GM13977 (cell line): Measurements from ENCODE around the gene ATP13A1.
"Not testable (repeated sequence)": the region's sequence is repeated elsewhere in the genome, so short reads cannot be mapped to it uniquely, and the experiment has no call there.

Experiments used
- DNase-seq: peaks from one replicate; pipeline ENCODE4 v3.0.0; 2012; ENCODE audit warnings: low spot score
- in situ Hi-C: fragments of 300-500 bp; cut with MboI; formaldehyde crosslinking; loops from one replicate; pipeline ENCODE4 v1.12.0; 2022; ENCODE audit warnings: low sequenced_read_pairs, low pct_unique_long_range_greater_than_20kb, mixed read lengths, inconsistent platforms; ENCODE audit not compliant: unreplicated experiment
- TF ChIP-seq, protein P1 (sequence below): IDR thresholded peaks from 2 replicates; pipeline ENCODE4 v1.5.1; 2012; ENCODE audit warnings: mild to moderate bottlenecking, control low read depth; ENCODE audit not compliant: insufficient read depth; ENCODE audit errors: extremely low read depth, missing control alignments

Gene ATP13A1

DNA sequence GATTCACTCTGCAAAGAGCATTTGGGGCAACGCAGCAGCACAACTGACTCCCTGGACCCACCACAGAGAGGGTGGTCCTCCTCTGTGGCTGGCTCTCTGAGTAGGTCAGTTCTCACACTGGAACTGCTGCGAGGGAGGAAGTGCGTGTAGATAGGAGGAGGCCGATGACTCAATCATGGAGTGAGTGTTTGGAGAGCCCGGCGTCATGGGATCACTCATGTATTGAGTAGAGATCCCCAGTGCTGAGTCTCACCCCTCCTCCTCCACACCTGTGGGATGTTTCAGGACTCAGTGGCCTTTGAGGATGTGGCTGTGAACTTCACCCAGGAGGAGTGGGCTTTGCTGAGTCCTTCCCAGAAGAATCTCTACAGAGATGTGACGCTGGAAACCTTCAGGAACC is 14.1 kb upstream of the ATP13A1 start:
- DNase-seq: no peak
- in situ Hi-C loops: no loop called here
- TF ChIP-seq, protein P1, sequence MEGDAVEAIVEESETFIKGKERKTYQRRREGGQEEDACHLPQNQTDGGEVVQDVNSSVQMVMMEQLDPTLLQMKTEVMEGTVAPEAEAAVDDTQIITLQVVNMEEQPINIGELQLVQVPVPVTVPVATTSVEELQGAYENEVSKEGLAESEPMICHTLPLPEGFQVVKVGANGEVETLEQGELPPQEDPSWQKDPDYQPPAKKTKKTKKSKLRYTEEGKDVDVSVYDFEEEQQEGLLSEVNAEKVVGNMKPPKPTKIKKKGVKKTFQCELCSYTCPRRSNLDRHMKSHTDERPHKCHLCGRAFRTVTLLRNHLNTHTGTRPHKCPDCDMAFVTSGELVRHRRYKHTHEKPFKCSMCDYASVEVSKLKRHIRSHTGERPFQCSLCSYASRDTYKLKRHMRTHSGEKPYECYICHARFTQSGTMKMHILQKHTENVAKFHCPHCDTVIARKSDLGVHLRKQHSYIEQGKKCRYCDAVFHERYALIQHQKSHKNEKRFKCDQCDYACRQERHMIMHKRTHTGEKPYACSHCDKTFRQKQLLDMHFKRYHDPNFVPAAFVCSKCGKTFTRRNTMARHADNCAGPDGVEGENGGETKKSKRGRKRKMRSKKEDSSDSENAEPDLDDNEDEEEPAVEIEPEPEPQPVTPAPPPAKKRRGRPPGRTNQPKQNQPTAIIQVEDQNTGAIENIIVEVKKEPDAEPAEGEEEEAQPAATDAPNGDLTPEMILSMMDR: no peak

DNA sequence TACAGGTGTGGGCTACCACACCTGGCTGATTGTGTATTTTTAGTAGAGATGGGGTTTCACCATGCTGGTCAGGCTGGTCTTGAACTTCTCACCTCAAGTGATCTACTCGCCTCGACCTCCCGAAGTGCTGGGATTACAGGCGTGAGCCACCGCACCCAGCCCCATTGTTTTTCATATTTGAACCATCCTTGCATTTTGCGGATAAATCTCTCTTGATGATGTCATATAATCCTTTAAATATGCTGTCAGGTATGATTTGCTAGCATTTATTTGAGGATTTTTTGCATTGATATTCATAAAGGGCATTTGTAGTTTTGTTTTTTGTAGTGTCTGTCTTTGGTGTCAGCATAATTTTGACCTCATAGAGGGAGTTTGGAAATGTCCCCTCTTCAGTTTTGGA is 10.8 kb upstream of the ATP13A1 start:
- in situ Hi-C loops: no loop called here
- no peak for DNase-seq
- TF ChIP-seq, protein P1: no peak

DNA sequence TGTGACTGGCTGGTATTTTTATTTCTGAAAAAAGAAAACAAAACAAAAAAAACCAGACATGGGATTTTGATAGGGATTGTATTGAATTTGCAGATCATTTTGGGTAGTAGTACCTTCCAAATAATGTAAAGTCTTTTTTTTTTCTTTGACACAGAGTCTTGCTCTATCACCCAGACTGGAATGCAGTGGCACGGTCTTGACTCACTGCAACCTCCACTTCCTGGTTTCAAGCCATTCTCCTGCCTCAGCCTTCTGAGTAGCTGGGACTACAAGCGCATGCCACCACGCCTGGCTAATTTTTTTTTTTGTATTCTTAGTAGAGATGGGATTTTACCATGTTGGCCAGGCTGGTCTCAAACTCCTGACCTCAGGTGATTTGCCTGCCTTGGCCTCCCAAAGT is 9.3 kb upstream of the ATP13A1 start:
- no peak for DNase-seq
- in situ Hi-C loops: no loop called here
- TF ChIP-seq, protein P1: no peak

DNA sequence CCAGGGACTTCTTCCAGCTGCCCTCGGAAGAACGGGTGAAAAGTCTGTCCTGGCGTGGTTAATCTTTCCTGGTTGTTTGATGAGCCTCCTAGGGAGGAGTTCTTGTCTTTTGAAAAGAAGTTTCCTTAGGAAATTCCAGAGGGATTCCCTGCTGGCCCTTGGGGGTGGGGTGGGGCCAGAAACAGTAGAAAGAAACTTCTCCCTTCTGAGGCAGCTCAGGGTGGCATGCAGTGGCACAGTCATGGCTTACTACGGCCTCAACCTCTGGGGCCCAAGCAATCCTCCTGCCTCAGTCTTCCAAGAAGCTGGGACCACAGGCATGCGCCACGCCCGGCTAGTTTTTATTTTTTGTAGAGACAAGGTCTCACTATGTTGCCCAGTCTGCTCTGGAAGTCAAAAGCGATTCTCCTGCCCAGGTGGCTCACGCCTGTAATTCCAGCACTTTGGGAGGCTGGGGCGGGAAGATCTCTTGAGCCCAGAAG is 6.6 kb upstream of the ATP13A1 start:
- no peak for DNase-seq
- TF ChIP-seq, protein P1: no peak
- in situ Hi-C loops: no loop called here

DNA sequence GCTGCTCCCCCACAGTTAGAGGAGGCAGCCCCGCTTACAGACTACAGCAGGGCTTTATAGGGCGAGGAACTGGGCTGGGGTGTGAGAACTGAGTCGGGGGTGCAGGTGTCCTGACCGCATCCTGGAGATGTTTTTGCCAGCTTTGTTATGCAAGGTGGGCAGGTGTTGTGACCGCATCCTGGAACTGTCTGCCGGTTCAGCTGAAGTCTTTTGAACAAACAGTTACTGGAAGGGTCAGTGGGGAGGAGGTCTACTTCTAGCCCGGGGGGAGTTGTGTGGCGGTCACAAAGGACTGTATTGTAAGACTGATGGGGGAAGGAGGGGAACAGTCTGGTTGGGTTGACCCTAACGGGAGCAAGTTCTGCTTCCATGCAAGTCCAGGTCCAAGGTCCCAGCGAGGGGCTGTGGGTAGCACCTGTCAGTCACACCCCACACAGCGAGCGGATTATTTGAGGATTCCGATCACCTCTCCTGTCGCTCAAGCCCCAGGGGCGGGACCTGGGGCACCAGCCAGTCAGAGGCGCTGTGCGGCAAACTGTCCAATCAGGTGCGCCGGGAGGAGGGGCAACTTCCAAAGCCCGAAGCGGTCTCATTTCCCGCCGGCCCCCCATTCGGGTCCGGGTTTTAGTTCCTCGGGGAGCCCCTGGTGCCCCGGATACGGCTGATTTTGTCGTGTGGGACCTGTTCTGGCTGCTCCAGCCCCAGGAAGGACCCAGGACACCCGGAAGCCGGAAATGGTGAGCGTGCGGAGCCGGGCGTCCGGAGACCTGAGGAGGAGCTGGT is 4.9 kb upstream of the ATP13A1 start, which contains the start of gene ZNF101:
ZNF101 (plus strand) TSS at position 610 of the 783 bp plus-strand sequence; CDS start at position 735, 125 bp downstream.
- TF ChIP-seq, protein P1: no peak
- in situ Hi-C loops: no loop called here
- DNase-seq: peak; percentile 96

DNA sequence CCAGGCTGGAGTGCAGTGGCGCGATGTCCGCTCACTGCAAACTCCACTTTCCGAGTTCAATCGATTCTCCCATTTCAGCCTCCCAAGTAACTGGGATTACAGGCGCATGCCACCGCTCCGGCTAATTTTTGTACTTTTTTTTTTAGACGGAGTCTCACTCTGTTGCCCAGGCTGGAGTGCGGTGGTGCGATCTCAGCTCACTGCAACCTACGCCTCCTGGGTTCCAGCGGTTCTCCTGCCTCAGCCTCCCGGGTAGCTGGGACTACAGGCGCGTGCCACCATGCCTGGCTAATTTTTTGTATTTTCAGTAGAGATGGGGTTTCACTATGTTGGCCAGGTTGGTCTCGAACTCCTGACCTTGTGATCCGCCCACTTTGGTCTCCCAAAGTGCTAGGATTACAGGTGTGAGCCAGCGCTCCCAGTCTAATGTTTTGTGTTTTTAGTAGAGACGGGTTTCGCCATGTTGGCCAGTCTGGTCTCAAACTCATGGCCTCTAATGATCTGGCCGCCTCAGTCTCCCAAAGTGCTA is 2.0 kb upstream of the ATP13A1 start:
- in situ Hi-C loops, DNase-seq: not testable (repeated sequence)

DNA sequence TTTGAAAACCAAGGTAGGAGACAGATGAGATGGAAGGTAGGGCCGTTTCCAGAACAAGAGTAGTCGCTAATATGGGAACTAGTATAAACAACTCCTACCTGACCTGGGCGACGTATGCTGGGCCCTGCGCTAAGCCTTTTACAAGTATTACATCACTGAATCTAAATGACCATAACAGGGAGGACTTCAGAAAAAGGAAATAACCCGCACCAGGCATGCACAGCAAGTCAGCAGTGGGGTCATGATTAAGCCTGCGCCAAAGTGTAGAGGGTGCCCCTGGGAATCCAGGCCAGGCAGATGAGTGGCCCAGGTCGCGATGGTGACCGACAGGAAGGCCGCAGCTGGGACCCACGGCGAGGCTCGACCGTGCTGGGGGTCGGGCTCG is 613 bp downstream of the ATP13A1 start:
- in situ Hi-C loops: no loop called here
- DNase-seq: no peak
- TF ChIP-seq, protein P1: no peak
